HG03460 (cell line): ENCODE results near the gene GAMT.

Source experiments
- ATAC-seq: cut with Tn5 transposase; IDR thresholded peaks from one replicate; pipeline ENCODE4 v1.9.1; 2021; ENCODE audit not compliant: unreplicated experiment

GAMT gene

GRCh38 chr19:1349211-1349610 lies 52.1 kb downstream of the GAMT start:
- no peak for ATAC-seq
